B cell (primary cell): ENCODE data around the gene UNC13A. TPM values are rescaled to one million over a fixed set of nuclear protein-coding genes. Genes with fewer than 3 reads are reported as not detected.

Experiments
- ATAC-seq: fragments of 200-7000 bp; cut with Tn5 transposase; one replicate; pipeline ENCODE4 v1.10.0; 2021; ENCODE audit warnings: low read depth, mild to moderate bottlenecking, moderate number of reproducible peaks, moderate library complexity
- CTCF ChIA-PET: fragments of 350-600 bp; sonication (Branson Sonifier 250); formaldehyde crosslinking; loops from one replicate; lab custom pipeline; 2021; ENCODE audit warnings: antibody characterized with exemption, inconsistent platforms; lab: Charles Lee
- POLR2A ChIA-PET: fragments of 350-600 bp; sonication (Branson Sonifier 250); formaldehyde crosslinking; loops from one replicate; lab custom pipeline; 2021; ENCODE audit warnings: antibody characterized with exemption; lab: Charles Lee
- DNase-seq: peaks from one replicate; pipeline ENCODE4 v3.0.0; 2013
- H2AFZ ChIP-seq: 2 replicates; pipeline ENCODE4 v1.6.1; 2012; ENCODE audit warnings: mild to moderate bottlenecking, low read depth, low read length; ENCODE audit not compliant: insufficient read depth, poor library complexity, severe bottlenecking
- H3K27ac ChIP-seq, 2 donors: 1 replicate in 1 of 2; 2 replicates in 1 of 2; pipeline ENCODE4 v1.5.1; 2012 to 2013; ENCODE audit warnings: low read length in 2 of 2, mild to moderate bottlenecking in 2 of 2, moderate library complexity in 1 of 2
- H3K27me3 ChIP-seq, 4 experiments: fragments of 200-600 bp in 1 of 4; sonication (generic) in 1 of 4; replicated peaks in 1 of 4; 1 replicate in 2 of 4; 2 replicates in 2 of 4; pipeline versions ENCODE4 v1.6.1 to v1.7.0; 2013 to 2016; ENCODE audit warnings: low read length in 3 of 4, mild to moderate bottlenecking in 2 of 4, mixed read lengths in 1 of 4, moderate library complexity in 1 of 4; ENCODE audit not compliant: insufficient read depth in 4 of 4, control insufficient read depth in 3 of 4; ENCODE audit errors: control extremely low read depth in 1 of 4
- H3K36me3 ChIP-seq, 2 experiments: replicated peaks in 1 of 2; 1 replicate in 1 of 2; 2 replicates in 1 of 2; pipeline versions ENCODE4 v1.6.1 to v1.7.1; 2013; ENCODE audit warnings: low read length in 1 of 2; ENCODE audit not compliant: insufficient read depth in 2 of 2, control insufficient read depth in 1 of 2; ENCODE audit errors: control extremely low read depth in 1 of 2, extremely low read depth in 1 of 2
- H3K4me1 ChIP-seq, 2 donors: fragments of 200-600 bp in 1 of 2; sonication (generic) in 1 of 2; 1 replicate in 1 of 2; 2 replicates in 1 of 2; pipeline versions ENCODE4 v1.5.1 to v1.6.1; 2013 to 2017; ENCODE audit warnings: low read length in 2 of 2; ENCODE audit not compliant: control insufficient read depth in 2 of 2, insufficient read depth in 2 of 2
- H3K4me2 ChIP-seq: replicated peaks from 2 replicates; pipeline ENCODE3; 2012; ENCODE audit warnings: mild to moderate bottlenecking, low read depth, low read length; ENCODE audit not compliant: poor library complexity, severe bottlenecking
- H3K4me3 ChIP-seq, 5 experiments: fragments of 200-600 bp in 1 of 5; sonication (generic) in 1 of 5; 1 replicate in 3 of 5; 2 replicates in 2 of 5; pipeline versions ENCODE4 v1.5.1 to v1.7.0; 2011 to 2016; ENCODE audit warnings: low read length in 4 of 5, mild to moderate bottlenecking in 4 of 5, low read depth in 2 of 5, control low read depth in 1 of 5, moderate library complexity in 1 of 5; ENCODE audit not compliant: insufficient read depth in 1 of 5; ENCODE audit errors: control extremely low read depth in 1 of 5, extremely low read depth in 1 of 5
- H3K79me2 ChIP-seq: fragments of 200-600 bp; sonication (generic); one replicate; pipeline ENCODE4 v1.6.0; 2016; ENCODE audit warnings: low read length; ENCODE audit not compliant: control insufficient read depth, insufficient read depth
- H3K9ac ChIP-seq: fragments of 200-600 bp; sonication (generic); 2 replicates; pipeline ENCODE4 v1.6.1; 2017; ENCODE audit warnings: mild to moderate bottlenecking, low read length, moderate library complexity
- H3K9me3 ChIP-seq, 3 donors: one replicate each; pipeline versions ENCODE4 v1.6.1 to v1.7.1; 2013; ENCODE audit warnings: low read length in 2 of 3; ENCODE audit not compliant: control insufficient read depth in 2 of 3, insufficient read depth in 1 of 3; ENCODE audit errors: control extremely low read depth in 1 of 3
- H4K20me1 ChIP-seq: 2 replicates; pipeline ENCODE4 v1.6.0; 2012; ENCODE audit warnings: mild to moderate bottlenecking, low read length; ENCODE audit not compliant: insufficient read depth, control insufficient read depth, poor library complexity, severe bottlenecking
- H3K27ac Mint-ChIP-seq: one replicate; pipeline ENCODE4 v1.8.0; 2021; ENCODE audit warnings: mixed read lengths
- H3K27me3 Mint-ChIP-seq: one replicate; pipeline ENCODE4 v1.8.0; 2021; ENCODE audit warnings: mixed read lengths
- H3K4me1 Mint-ChIP-seq: one replicate; pipeline ENCODE4 v1.8.0; 2021; ENCODE audit warnings: mixed read lengths
- H3K4me3 Mint-ChIP-seq: one replicate; pipeline ENCODE4 v1.8.0; 2021; ENCODE audit warnings: mixed read lengths
- H3K9me3 Mint-ChIP-seq: one replicate; pipeline ENCODE4 v1.8.0; 2022; ENCODE audit warnings: mixed read lengths; ENCODE audit not compliant: insufficient read depth
- CTCF ChIP-seq: fragments of 200-600 bp; IDR thresholded peaks from one replicate; pipeline ENCODE4 v1.8.0; 2022; ENCODE audit warnings: antibody characterized with exemption, mild to moderate bottlenecking
- EZH2 ChIP-seq: IDR thresholded peaks from 2 replicates; pipeline ENCODE4 v1.6.1; 2012; ENCODE audit warnings: borderline replicate concordance, low read depth, mild to moderate bottlenecking, moderate library complexity, low read length; ENCODE audit not compliant: insufficient read depth, poor library complexity, severe bottlenecking
- WGBS: methylation state at CpG from one replicate; pipeline ENCODE4 v1.1.5; 2013; ENCODE audit warnings: missing lambda C conversion rate; ENCODE audit not compliant: insufficient coverage; 5-methylcytosine and 5-hydroxymethylcytosine counted together
- intact Hi-C: fragments of 100-400 bp; cut with micrococcal nuclease; formaldehyde crosslinking; loops from one replicate; pipeline ENCODE4 v1.10.0; 2022
- polyA plus RNA-seq: library from polyadenylated mRNA; depleted of rRNA; stranded (reverse); fragments of >200 nt; gene quantifications from 2 replicates; pipeline ENCODE4 v1.2.3, GENCODE V29; 2012
- total RNA-seq, 2 donors: library from RNA; stranded (reverse); fragments of 120-200 nt in 1 of 2; gene quantifications; 1 replicate in 1 of 2; 2 replicates in 1 of 2; pipeline versions ENCODE4 v1.2.3 to v1.2.4, GENCODE V29; 2013 to 2022

Gene UNC13A
- total and polyA plus RNA-seq, 2 donors (not counting 1 experiment from before 2014, with no cell fraction given): 0.10 TPM; not detected in 1

GRCh38 chr19:17656970-17657369, 31.2 kb downstream of the UNC13A start:
- H3K4me2 ChIP-seq: no peak overlapping the region
- no peaks in the 10 kb centered on the region for H3K36me3 ChIP-seq
- Mint-ChIP-seq H3K9me3 (no peaks in the 10 kb centered on the region), H3K27ac (no peak overlapping the region), H3K4me3 (no peak overlapping the region), H3K4me1 (no peaks in the 10 kb centered on the region), H3K27me3 (peaks cover 25% of the 10 kb centered on the region)
- intact Hi-C loops: no loop called here
- DNase-seq (no peak), ATAC-seq (no peak)
- no peak overlapping the region for H3K4me3 ChIP-seq
- no peak overlapping the region for H3K9ac ChIP-seq
- peaks cover 0 to 14% (median 0%) of the 10 kb centered on the region in 4 experiments for H3K27me3 ChIP-seq
- no peaks in the 10 kb centered on the region for H4K20me1 ChIP-seq
- ChIA-PET CTCF (interaction anchor here (1.6 kb wide), 1 partner anchor 161 kb away, joined by 3 read pairs; no protein-coding TSS in a partner anchor), POLR2A (no interaction called here)
- 77% methylated on average over 8 of the region's 8 CpGs for WGBS
- H3K79me2 ChIP-seq: no peaks in the 10 kb centered on the region
- no peak overlapping the region for H3K27ac ChIP-seq
- H3K4me1 ChIP-seq: no peaks in the 10 kb centered on the region
- H2AFZ ChIP-seq: no peak overlapping the region
- TF ChIP-seq CTCF: no peak
- no peak for TF ChIP-seq EZH2
- H3K9me3 ChIP-seq: peaks cover 0 to 15% (median 0%) of the 10 kb centered on the region in 3 donors

GRCh38 chr19:17655751-17656472, 32.2 kb downstream of the UNC13A start:
- DNase-seq (no peak), ATAC-seq (no peak)
- intact Hi-C loops: no loop called here

More at GRCh38 chr19:17655751-17656472, 32.2 kb downstream of the UNC13A start:
- Histone ChIP-seq H3K4me2 (no peak overlapping the region), H3K27ac (no peak overlapping the region), H3K9me3 (peaks cover 0 to 15% (median 0%) of the 10 kb centered on the region in 3 donors), H3K4me3 (no peak overlapping the region), H3K36me3 (no peaks in the 10 kb centered on the region), H3K27me3 (peaks cover 0 to 14% (median 0%) of the 10 kb centered on the region in 4 experiments), H3K79me2 (no peaks in the 10 kb centered on the region), H3K9ac (no peak overlapping the region), H4K20me1 (no peaks in the 10 kb centered on the region), H3K4me1 (no peaks in the 10 kb centered on the region), H2AFZ (no peak overlapping the region)
- peaks cover 18% of the 10 kb centered on the region for H3K27me3 Mint-ChIP-seq
- no peak overlapping the region for H3K4me3 Mint-ChIP-seq
- ChIA-PET CTCF (interaction anchor here (1.6 kb wide), 1 partner anchor 159 kb away, joined by 3 read pairs; no protein-coding TSS in a partner anchor), POLR2A (interaction anchor here (0.6 kb wide), 1 partner anchor 33 kb away, joined by 4 read pairs; no protein-coding TSS in a partner anchor)
- H3K9me3 Mint-ChIP-seq: no peaks in the 10 kb centered on the region
- H3K4me1 Mint-ChIP-seq: no peaks in the 10 kb centered on the region
- TF ChIP-seq EZH2: no peak
- TF ChIP-seq CTCF: no peak
- no peak overlapping the region for H3K27ac Mint-ChIP-seq
- 91% methylated on average over 21 of the region's 25 CpGs for WGBS
